HK-2 (cell line): ENCODE results near the gene TMEM240.
"Not testable (repeated sequence)": the region's sequence is repeated elsewhere in the genome, so short reads cannot be mapped to it uniquely, and the experiment has no call there.

Experiments used
- DNase-seq: peaks from one replicate; pipeline ENCODE4 v3.0.0-alpha.2; 2018; ENCODE audit not compliant: unreplicated experiment

TMEM240 gene

GRCh38 chr1:1557688-1558087 is 17.3 kb upstream of the TMEM240 start:
- DNase-seq = not testable (repeated sequence)

- not testable (repeated sequence) for DNase-seq
Observed at GRCh38 chr1:1556961-1557360, 16.5 kb upstream of the TMEM240 start.

- DNase-seq = no peak
Observed at GRCh38 chr1:1556505-1556904, 16.1 kb upstream of the TMEM240 start.

- peak; percentile 67 for DNase-seq
Observed at GRCh38 chr1:1554926-1555915, 14.8 kb upstream of the TMEM240 start.

- DNase-seq = no peak
Observed at GRCh38 chr1:1554550-1554925, 14.1 kb upstream of the TMEM240 start.

- DNase-seq = no peak
Observed at GRCh38 chr1:1553821-1554494, 13.5 kb upstream of the TMEM240 start.

GRCh38 chr1:1552263-1552639 is 11.8 kb upstream of the TMEM240 start:
- DNase-seq = no peak

GRCh38 chr1:1551524-1552262 is 11.3 kb upstream of the TMEM240 start:
- DNase-seq = no peak

GRCh38 chr1:1550591-1551432 is 10.4 kb upstream of the TMEM240 start:
- no peak for DNase-seq

- DNase-seq = no peak
Observed at GRCh38 chr1:1550087-1550486, 9.7 kb upstream of the TMEM240 start.

GRCh38 chr1:1548591-1548990 is 8.2 kb upstream of the TMEM240 start:
- no peak for DNase-seq

GRCh38 chr1:1547476-1547875 is 7.1 kb upstream of the TMEM240 start:
- no peak for DNase-seq

- no peak for DNase-seq
Observed at GRCh38 chr1:1547011-1547410, 6.6 kb upstream of the TMEM240 start.

- no peak for DNase-seq
Observed at GRCh38 chr1:1545946-1546737, 5.7 kb upstream of the TMEM240 start.

GRCh38 chr1:1544544-1544943 is 4.1 kb upstream of the TMEM240 start:
- DNase-seq = no peak

GRCh38 chr1:1543706-1544099 is 3.3 kb upstream of the TMEM240 start:
- DNase-seq = no peak

- no peak for DNase-seq
Observed at GRCh38 chr1:1542766-1543705, 2.6 kb upstream of the TMEM240 start.

- DNase-seq = no peak
Observed at GRCh38 chr1:1541956-1542765, 1.7 kb upstream of the TMEM240 start.
